Stomach (tissue), 9 donors: ENCODE results near the gene CIRBP. TPM values are rescaled to one million over a fixed set of nuclear protein-coding genes. Genes with fewer than 3 reads are reported as not detected.

ENCODE experiments used
- DNase-seq, 2 donors: peaks; one replicate each; pipeline versions ENCODE4 v3.0.0 to v3.0.0-alpha.2; 2013 to 2019
- H3K27ac ChIP-seq, 5 donors: fragments of 200-600 bp in 4 of 5; sonication (generic) in 4 of 5; one replicate each; pipeline ENCODE4 v1.5.1; 2013 to 2019; ENCODE audit warnings: mild to moderate bottlenecking in 1 of 5, moderate library complexity in 1 of 5
- H3K27me3 ChIP-seq, 3 donors: fragments of 200-600 bp; sonication (generic); one replicate each; pipeline ENCODE4 v1.5.1; 2017 to 2019; ENCODE audit warnings: mixed run types in 1 of 3
- H3K36me3 ChIP-seq, 4 donors: fragments of 200-600 bp; sonication (generic); 1 replicate in 3 of 4; 2 replicates in 1 of 4; pipeline ENCODE4 v1.5.1; 2016 to 2019
- H3K4me1 ChIP-seq, 4 donors: fragments of 200-600 bp; sonication (generic); one replicate each; pipeline ENCODE4 v1.5.1; 2016 to 2019
- H3K4me3 ChIP-seq, 4 donors: fragments of 200-600 bp; sonication (generic) in 3 of 4; one replicate each; pipeline ENCODE4 v1.5.1; 2016 to 2019; ENCODE audit warnings: mild to moderate bottlenecking in 1 of 4
- H3K9me3 ChIP-seq, 4 donors: fragments of 200-600 bp; sonication (generic); one replicate each; pipeline ENCODE4 v1.5.1; 2016 to 2019
- EP300 ChIP-seq: sonication (generic); formaldehyde crosslinking; IDR thresholded peaks from one replicate; pipeline ENCODE4 v1.6.1; 2017; ENCODE audit warnings: antibody characterized with exemption
- POLR2A ChIP-seq, 4 donors: fragments of 450-650 bp; IDR thresholded peaks; one replicate each; pipeline ENCODE4 v1.6.1; 2016; ENCODE audit warnings: antibody characterized with exemption in 4 of 4, control low read depth in 2 of 4, mild to moderate bottlenecking in 1 of 4, moderate library complexity in 1 of 4
- POLR2AphosphoS5 ChIP-seq, 3 donors: sonication (generic); formaldehyde crosslinking; IDR thresholded peaks; one replicate each; pipeline ENCODE4 v1.6.1; 2016; ENCODE audit warnings: antibody characterized with exemption in 3 of 3
- WGBS, 5 donors: extraction: QIAGEN DNeasy Blood & Tissue Kit in 3 of 5; methylation state at CpG; one replicate each; pipeline versions ENCODE4 v1.1.5 to v1.1.7; 2013 to 2018; 5-methylcytosine and 5-hydroxymethylcytosine counted together
- intact Hi-C: fragments of 100-400 bp; cut with DNase I; formaldehyde crosslinking; loops from one replicate; pipeline ENCODE4 v1.15.1; 2023; ENCODE audit warnings: low total_unique reads
- polyA plus RNA-seq, 3 donors: library from polyadenylated mRNA; stranded (reverse); fragments of 200-250 nt; gene quantifications; one replicate each; pipeline ENCODE4 v1.2.3, GENCODE V29; 2013
- total RNA-seq, 5 donors: library from RNA; depleted of rRNA; stranded (reverse); fragments of >200 nt; gene quantifications; one replicate each; pipeline versions ENCODE4 v1.1.0 to v1.2.3, GENCODE V29; 2014 to 2016
- TF ChIP-seq, protein P1 (sequence below), 7 experiments: fragments of 450-650 bp in 4 of 7; fragments of 200-600 bp in 3 of 7; sonication (generic) in 3 of 7; IDR thresholded peaks; one replicate each; pipeline ENCODE4 v1.5.1; 2016 to 2019; ENCODE audit warnings: antibody characterized with exemption in 7 of 7, control low read depth in 2 of 7, mild to moderate bottlenecking in 1 of 7
- donor health status: healthy with polysubstance abuse.
- donor health status: Bipolar disorder and iron deficiency.
- donor health status: healthy.

Gene CIRBP
- total and polyA plus RNA-seq, 8 donors, result 250 to 686 (median 356) TPM

GRCh38 chr19:1270854-1271527, 1.9 kb downstream of the CIRBP start:
- DNase-seq, result peak in 1 of 2 donors; percentile 48
- Histone ChIP-seq H3K27me3 (no peaks in the 10 kb centered on the region), H3K27ac (peak overlapping the region; percentile 42 to 100 (median 97)), H3K4me3 (peak overlapping the region; percentile 62 to 88 (median 82)), H3K4me1 (peaks cover 82 to 90% (median 85%) of the 10 kb centered on the region in 4 donors), H3K36me3 (peaks cover 44 to 47% (median 44%) of the 10 kb centered on the region in 4 donors), H3K9me3 (no peaks in the 10 kb centered on the region)
- intact Hi-C loops, result no loop called here
- TF ChIP-seq POLR2AphosphoS5 (IDR thresholded peaks at IDR 0.05) (no peak), EP300 (no peak), POLR2A (IDR thresholded peaks at IDR 0.05) (no peak)
- TF ChIP-seq, protein P1, sequence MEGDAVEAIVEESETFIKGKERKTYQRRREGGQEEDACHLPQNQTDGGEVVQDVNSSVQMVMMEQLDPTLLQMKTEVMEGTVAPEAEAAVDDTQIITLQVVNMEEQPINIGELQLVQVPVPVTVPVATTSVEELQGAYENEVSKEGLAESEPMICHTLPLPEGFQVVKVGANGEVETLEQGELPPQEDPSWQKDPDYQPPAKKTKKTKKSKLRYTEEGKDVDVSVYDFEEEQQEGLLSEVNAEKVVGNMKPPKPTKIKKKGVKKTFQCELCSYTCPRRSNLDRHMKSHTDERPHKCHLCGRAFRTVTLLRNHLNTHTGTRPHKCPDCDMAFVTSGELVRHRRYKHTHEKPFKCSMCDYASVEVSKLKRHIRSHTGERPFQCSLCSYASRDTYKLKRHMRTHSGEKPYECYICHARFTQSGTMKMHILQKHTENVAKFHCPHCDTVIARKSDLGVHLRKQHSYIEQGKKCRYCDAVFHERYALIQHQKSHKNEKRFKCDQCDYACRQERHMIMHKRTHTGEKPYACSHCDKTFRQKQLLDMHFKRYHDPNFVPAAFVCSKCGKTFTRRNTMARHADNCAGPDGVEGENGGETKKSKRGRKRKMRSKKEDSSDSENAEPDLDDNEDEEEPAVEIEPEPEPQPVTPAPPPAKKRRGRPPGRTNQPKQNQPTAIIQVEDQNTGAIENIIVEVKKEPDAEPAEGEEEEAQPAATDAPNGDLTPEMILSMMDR (IDR thresholded peaks at IDR 0.05), result no peak
- WGBS, 5 donors, result 25 to 57% (median 40%) methylated on average over 17 to 26 of the region's 26 CpGs

- peak in 1 of 2 donors; percentile 23 for DNase-seq
- intact Hi-C loops, result no loop called here
- Histone ChIP-seq H3K27me3 (no peaks in the 10 kb centered on the region), H3K36me3 (peaks cover 44 to 47% (median 44%) of the 10 kb centered on the region in 4 donors), H3K4me1 (peaks cover 81 to 90% (median 85%) of the 10 kb centered on the region in 4 donors), H3K9me3 (no peaks in the 10 kb centered on the region), H3K4me3 (peak overlapping the region; percentile 62 to 88 (median 82)), H3K27ac (peak overlapping the region; percentile 13 to 100 (median 97))
- TF ChIP-seq EP300 (no peak), POLR2AphosphoS5 (IDR thresholded peaks at IDR 0.05) (no peak), POLR2A (IDR thresholded peaks at IDR 0.05) (no peak)
- TF ChIP-seq, protein P1 (IDR thresholded peaks at IDR 0.05), result no peak
- WGBS, 5 donors, result 33 to 59% (median 47%) methylated on average over 31 to 37 of the region's 37 CpGs
Observed at GRCh38 chr19:1271528-1272422, 2.6 kb downstream of the CIRBP start.

DNA sequence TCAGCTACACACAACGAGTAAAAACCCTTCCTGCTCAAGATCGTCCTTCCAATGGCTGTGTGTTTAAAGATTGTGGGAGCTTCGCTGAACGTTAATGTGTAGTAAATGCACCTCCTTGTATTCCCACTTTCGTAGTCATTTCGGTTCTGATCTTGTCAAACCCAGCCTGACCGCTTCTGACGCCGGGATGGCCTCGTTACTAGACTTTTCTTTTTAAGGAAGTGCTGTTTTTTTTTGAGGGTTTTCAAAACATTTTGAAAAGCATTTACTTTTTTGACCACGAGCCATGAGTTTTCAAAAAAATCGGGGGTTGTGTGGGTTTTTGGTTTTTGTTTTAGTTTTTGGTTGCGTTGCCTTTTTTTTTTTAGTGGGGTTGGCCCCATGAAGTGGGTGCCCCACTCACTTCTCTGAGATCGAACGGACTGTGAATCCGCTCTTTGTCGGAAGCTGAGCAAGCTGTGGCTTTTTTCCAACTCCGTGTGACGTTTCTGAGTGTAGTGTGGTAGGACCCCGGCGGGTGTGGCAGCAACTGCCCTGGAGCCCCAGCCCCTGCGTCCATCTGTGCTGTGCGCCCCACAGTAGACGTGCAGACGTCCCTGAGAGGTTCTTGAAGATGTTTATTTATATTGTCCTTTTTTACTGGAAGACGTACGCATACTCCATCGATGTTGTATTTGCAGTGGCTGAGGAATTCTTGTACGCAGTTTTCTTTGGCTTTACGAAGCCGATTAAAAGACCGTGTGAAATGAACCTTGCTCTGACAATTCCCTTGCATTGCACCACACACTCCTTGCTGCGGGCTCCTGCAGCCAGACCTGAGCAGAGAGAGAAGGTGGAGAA, 3.5 kb downstream of the CIRBP start:
- Histone ChIP-seq H3K27me3 (no peaks in the 10 kb centered on the region), H3K36me3 (peaks cover 44 to 56% (median 51%) of the 10 kb centered on the region in 4 donors), H3K27ac (peak overlapping the region in 4 of 5 donors; percentile 92 to 100 (median 98)), H3K4me3 (peak overlapping the region in 3 of 4 donors; percentile 62 to 88 (median 80)), H3K9me3 (no peaks in the 10 kb centered on the region), H3K4me1 (peaks cover 74 to 86% (median 83%) of the 10 kb centered on the region in 4 donors)
- DNase-seq, result no peak
- WGBS, 5 donors, result 63 to 67% (median 66%) methylated on average over 33 of the region's 33 CpGs
- intact Hi-C loops, result no loop called here
- TF ChIP-seq EP300 (no peak), POLR2AphosphoS5 (IDR thresholded peaks at IDR 0.05) (no peak), POLR2A (IDR thresholded peaks at IDR 0.05) (no peak)
- TF ChIP-seq, protein P1 (IDR thresholded peaks at IDR 0.05), result no peak
